HG02852 (cell line): Measurements from ENCODE around the gene ZNF605.
"Not testable (repeated sequence)": the region's sequence is repeated elsewhere in the genome, so short reads cannot be mapped to it uniquely, and the experiment has no call there.

ENCODE experiments used
- ATAC-seq: cut with Tn5 transposase; IDR thresholded peaks from one replicate; pipeline ENCODE4 v1.9.1; 2021; ENCODE audit warnings: mild to moderate bottlenecking, moderate library complexity; ENCODE audit not compliant: unreplicated experiment

ZNF605 gene

GRCh38 chr12:132949936-132950837 lies 5.9 kb downstream of the ZNF605 start:
- ATAC-seq: no peak

- no peak for ATAC-seq
Measured at GRCh38 chr12:132948146-132949066, 7.7 kb downstream of the ZNF605 start.

- no peak for ATAC-seq
Measured at GRCh38 chr12:132946246-132946820, 9.8 kb downstream of the ZNF605 start.

GRCh38 chr12:132945806-132946205 lies 10.3 kb downstream of the ZNF605 start:
- no peak for ATAC-seq

- ATAC-seq: no peak
Measured at GRCh38 chr12:132942611-132943010, 13.5 kb downstream of the ZNF605 start.

- no peak for ATAC-seq
Measured at GRCh38 chr12:132941336-132941954, 14.7 kb downstream of the ZNF605 start.

- ATAC-seq: no peak
Measured at GRCh38 chr12:132940071-132940719, 15.9 kb downstream of the ZNF605 start.

- ATAC-seq: not testable (repeated sequence)
Measured at GRCh38 chr12:132938807-132939206, 17.3 kb downstream of the ZNF605 start.

GRCh38 chr12:132937476-132937875 lies 18.6 kb downstream of the ZNF605 start:
- no peak for ATAC-seq

- not testable (repeated sequence) for ATAC-seq
Measured at GRCh38 chr12:132936921-132937320, 19.2 kb downstream of the ZNF605 start.

- no peak for ATAC-seq
Measured at GRCh38 chr12:132936163-132936562, 19.9 kb downstream of the ZNF605 start.

GRCh38 chr12:132926415-132926833 lies 29.7 kb downstream of the ZNF605 start:
- no peak for ATAC-seq

GRCh38 chr12:132925597-132926414 lies 30.3 kb downstream of the ZNF605 start:
- ATAC-seq: no peak

- ATAC-seq: no peak
Measured at GRCh38 chr12:132924356-132924755, 31.8 kb downstream of the ZNF605 start.

GRCh38 chr12:132923356-132923909 lies 32.7 kb downstream of the ZNF605 start:
- ATAC-seq: no peak

GRCh38 chr12:132922676-132923075 lies 33.4 kb downstream of the ZNF605 start:
- no peak for ATAC-seq

- ATAC-seq: no peak
Measured at GRCh38 chr12:132921685-132922084, 34.4 kb downstream of the ZNF605 start.

- ATAC-seq: no peak
Measured at GRCh38 chr12:132918680-132919079, 37.4 kb downstream of the ZNF605 start.

GRCh38 chr12:132909030-132909368 lies 47.1 kb downstream of the ZNF605 start:
- ATAC-seq: peak; percentile 6
